Measurements from ENCODE around the gene IGF2BP2.
"Not testable (repeated sequence)": the region's sequence is repeated elsewhere in the genome, so short reads cannot be mapped to it uniquely, and the experiment has no call there.

The IGF2BP2 gene

GRCh38 chr3:185837414-185837813 lies 12.6 kb upstream of the IGF2BP2 start:
- no peak for ATAC-seq
- no peak for DNase-seq

- ATAC-seq, result no peak
- no peak for DNase-seq
These were observed 7.1 kb upstream of the IGF2BP2 start for GRCh38 chr3:185831990-185832389.

- ATAC-seq (no peak), DNase-seq (no peak)
These were observed 6.4 kb upstream of the IGF2BP2 start for GRCh38 chr3:185831195-185831594.

- ATAC-seq (no peak), DNase-seq (no peak)
These were observed 5.4 kb upstream of the IGF2BP2 start for GRCh38 chr3:185830018-185830797.

GRCh38 chr3:185828755-185829154 lies 3.9 kb upstream of the IGF2BP2 start:
- ATAC-seq (no peak), DNase-seq (no peak)

- ATAC-seq, result no peak
- DNase-seq, result no peak
These were observed 2.9 kb upstream of the IGF2BP2 start for GRCh38 chr3:185827595-185828344.

GRCh38 chr3:185825639-185826481 lies 1.0 kb upstream of the IGF2BP2 start:
- DNase-seq, result peak; percentile 53
- ATAC-seq, result peak; percentile 59

GRCh38 chr3:185824051-185825005 lies 514 bp downstream of the IGF2BP2 start:
- DNase-seq (peak; percentile 12), ATAC-seq (peak; percentile 29)

- peak; percentile 34 for DNase-seq
- no peak for ATAC-seq
These were observed 1.5 kb downstream of the IGF2BP2 start for GRCh38 chr3:185823078-185824044.

- ATAC-seq (no peak), DNase-seq (no peak)
These were observed 2.4 kb downstream of the IGF2BP2 start for GRCh38 chr3:185822221-185823000.

- ATAC-seq, result no peak
- DNase-seq, result no peak
These were observed 3.7 kb downstream of the IGF2BP2 start for GRCh38 chr3:185820973-185821758.

- DNase-seq (no peak), ATAC-seq (no peak)
These were observed 6.5 kb downstream of the IGF2BP2 start for GRCh38 chr3:185818267-185818875.

- ATAC-seq (peak; percentile 43), DNase-seq (no peak)
These were observed 9.2 kb downstream of the IGF2BP2 start for GRCh38 chr3:185815391-185816282.

- ATAC-seq (no peak), DNase-seq (no peak)
These were observed 11.1 kb downstream of the IGF2BP2 start for GRCh38 chr3:185813691-185814215.

- ATAC-seq, result no peak
- no peak for DNase-seq
These were observed 11.6 kb downstream of the IGF2BP2 start for GRCh38 chr3:185813205-185813604.

- DNase-seq, result no peak
These were observed 17.3 kb downstream of the IGF2BP2 start for GRCh38 chr3:185807445-185808068.

GRCh38 chr3:185798831-185799110 lies 26.1 kb downstream of the IGF2BP2 start:
- ATAC-seq, DNase-seq: not testable (repeated sequence)

More at GRCh38 chr3:185807445-185808068, 17.3 kb downstream of the IGF2BP2 start:
- no peak for ATAC-seq

Data from stimulated activated naive CD8-positive, alpha-beta T cell treated with anti-CD3 and anti-CD28 coated beads, Interleukin-15, Interleukin-2, amounts not matched to agents 100 U/mL and 50 U/mL, for 24 hours (primary cell).